Measurements from ENCODE around the gene HEPHL1. TPM values are rescaled to one million over a fixed set of nuclear protein-coding genes. Genes with fewer than 3 reads are reported as not detected.

Gene HEPHL1
- total RNA-seq, 1 donor from 2014 or later, result 0.02 TPM

- Histone ChIP-seq H3K4me3 (no peak overlapping the region), H3K27ac (no peak overlapping the region), H3K4me1 (no peaks in the 10 kb centered on the region), H2AFZ (replicated peaks) (no peak overlapping the region), H3K27me3 (no peaks in the 10 kb centered on the region), H4K20me1 (ENCODE audit: low read depth) (no peaks in the 10 kb centered on the region), H3K79me2 (ENCODE audit: low read depth) (no peaks in the 10 kb centered on the region), H3K36me3 (no peaks in the 10 kb centered on the region), H3K9ac (no peak overlapping the region), H3K4me2 (no peak overlapping the region), H3K9me3 (ENCODE audit: low read depth) (no peaks in the 10 kb centered on the region), H3F3A (ENCODE audit: low read depth) (no peaks in the 10 kb centered on the region)
- H3K4me3 Mint-ChIP-seq, result no peak overlapping the region
- H3K4me1 Mint-ChIP-seq, result no peaks in the 10 kb centered on the region
- no peak for DNase-seq (ENCODE audit: low spot score)
- no peaks in the 10 kb centered on the region for H3K9me3 Mint-ChIP-seq
- no peak for TF ChIP-seq CTCF (IDR thresholded peaks at IDR 0.05)
- TF ChIP-seq EZH2phosphoT487 (IDR thresholded peaks at IDR 0.05), result no peak
- TF ChIP-seq EZH2 (IDR thresholded peaks at IDR 0.05), result no peak
- H3K36me3 Mint-ChIP-seq, result no peaks in the 10 kb centered on the region
- no peaks in the 10 kb centered on the region for H3K27me3 Mint-ChIP-seq (ENCODE audit: insufficient read depth, low read depth)
- H3K27ac Mint-ChIP-seq, result no peak overlapping the region
These were observed 56.6 kb downstream of the HEPHL1 start for GRCh38 chr11:94077552-94078293.

- Histone ChIP-seq H3K4me2 (no peak overlapping the region), H3K27me3 (no peaks in the 10 kb centered on the region), H3K36me3 (no peaks in the 10 kb centered on the region), H3K9me3 (ENCODE audit: low read depth) (no peaks in the 10 kb centered on the region), H2AFZ (replicated peaks) (no peak overlapping the region), H3K4me1 (no peaks in the 10 kb centered on the region), H3K79me2 (ENCODE audit: low read depth) (no peaks in the 10 kb centered on the region), H3K4me3 (no peak overlapping the region), H3F3A (ENCODE audit: low read depth) (no peaks in the 10 kb centered on the region), H3K9ac (no peak overlapping the region), H4K20me1 (ENCODE audit: low read depth) (no peaks in the 10 kb centered on the region), H3K27ac (no peak overlapping the region)
- Mint-ChIP-seq H3K27ac (no peak overlapping the region), H3K4me1 (no peaks in the 10 kb centered on the region), H3K4me3 (no peak overlapping the region), H3K9me3 (no peaks in the 10 kb centered on the region), H3K27me3 (ENCODE audit: insufficient read depth, low read depth) (no peaks in the 10 kb centered on the region), H3K36me3 (no peaks in the 10 kb centered on the region)
- TF ChIP-seq EZH2phosphoT487 (IDR thresholded peaks at IDR 0.05) (no peak), EZH2 (IDR thresholded peaks at IDR 0.05) (no peak), CTCF (IDR thresholded peaks at IDR 0.05) (no peak)
- no peak for DNase-seq (ENCODE audit: low spot score)
These were observed 63.0 kb downstream of the HEPHL1 start for GRCh38 chr11:94084164-94084563.

- Mint-ChIP-seq H3K4me3 (no peak overlapping the region), H3K36me3 (no peaks in the 10 kb centered on the region), H3K27ac (no peak overlapping the region), H3K9me3 (no peaks in the 10 kb centered on the region), H3K4me1 (no peaks in the 10 kb centered on the region), H3K27me3 (ENCODE audit: insufficient read depth, low read depth) (no peaks in the 10 kb centered on the region)
- TF ChIP-seq CTCF (IDR thresholded peaks at IDR 0.05), result no peak
- TF ChIP-seq EZH2 (IDR thresholded peaks at IDR 0.05), result no peak
- no peak for TF ChIP-seq EZH2phosphoT487 (IDR thresholded peaks at IDR 0.05)
- Histone ChIP-seq H3F3A (ENCODE audit: low read depth) (no peaks in the 10 kb centered on the region), H3K9ac (no peak overlapping the region), H3K4me1 (no peaks in the 10 kb centered on the region), H3K79me2 (ENCODE audit: low read depth) (no peaks in the 10 kb centered on the region), H3K4me3 (no peak overlapping the region), H3K27ac (no peak overlapping the region), H3K36me3 (no peaks in the 10 kb centered on the region), H2AFZ (replicated peaks) (no peak overlapping the region), H3K9me3 (ENCODE audit: low read depth) (no peaks in the 10 kb centered on the region), H4K20me1 (ENCODE audit: low read depth) (no peaks in the 10 kb centered on the region), H3K4me2 (no peak overlapping the region), H3K27me3 (no peaks in the 10 kb centered on the region)
- no peak for DNase-seq (ENCODE audit: low spot score)
These were observed 67.8 kb downstream of the HEPHL1 start for GRCh38 chr11:94088906-94089305.

Data from neural progenitor cell (in vitro differentiated cells).